ENCODE results near the gene FBL. TPM values are rescaled to one million over a fixed set of nuclear protein-coding genes. Genes with fewer than 3 reads are reported as not detected.
"Not testable (repeated sequence)": the region's sequence is repeated elsewhere in the genome, so short reads cannot be mapped to it uniquely, and the experiment has no call there.

The FBL gene
- total RNA-seq, 3 donors from 2014 or later, result 126 to 200 (median 155) TPM

DNA sequence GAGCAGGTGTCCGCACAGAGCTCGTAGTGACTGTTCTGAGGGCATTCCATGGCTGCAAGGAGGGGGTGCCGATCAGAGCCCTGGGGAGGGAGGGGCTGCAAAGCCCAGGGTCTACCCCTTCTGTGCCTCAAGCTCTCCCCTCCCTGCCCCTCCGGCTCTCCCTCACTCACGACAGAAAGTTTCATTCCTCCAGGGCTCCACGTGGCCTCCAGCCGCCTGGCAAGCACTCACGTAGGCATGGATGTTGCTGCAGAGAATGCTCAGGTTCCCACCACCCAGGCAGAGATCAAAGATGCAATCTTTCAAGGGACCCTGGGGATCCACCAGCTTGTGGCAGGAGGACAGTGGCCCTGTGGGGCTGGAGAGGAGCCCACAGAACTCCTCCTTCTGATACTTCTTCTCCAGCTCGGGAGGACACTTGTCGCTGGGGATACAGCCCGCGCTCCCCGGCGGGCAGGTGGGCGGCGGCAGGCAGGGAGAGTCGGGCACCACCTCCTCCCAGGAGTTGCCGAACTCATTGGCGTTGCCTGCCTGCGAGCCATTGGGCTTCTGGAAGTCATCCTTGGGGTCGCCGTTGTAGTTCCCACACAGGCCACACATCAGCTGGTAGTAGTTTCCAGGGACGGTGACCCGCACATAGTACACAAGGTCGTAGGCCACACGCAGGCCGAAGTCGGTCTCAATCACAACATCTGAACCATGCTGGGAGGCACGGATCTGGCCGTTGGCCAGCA lies 39.8 kb upstream of the FBL start:
- DNase-seq; ATAC-seq; H3K4me1 ChIP-seq (ENCODE audit: low read depth); H3K9me3 ChIP-seq; H3K36me3 ChIP-seq (ENCODE audit: low read depth); intact Hi-C loops (cut with DNase I, micrococcal nuclease); H3K4me3 ChIP-seq: not testable (repeated sequence)

DNA sequence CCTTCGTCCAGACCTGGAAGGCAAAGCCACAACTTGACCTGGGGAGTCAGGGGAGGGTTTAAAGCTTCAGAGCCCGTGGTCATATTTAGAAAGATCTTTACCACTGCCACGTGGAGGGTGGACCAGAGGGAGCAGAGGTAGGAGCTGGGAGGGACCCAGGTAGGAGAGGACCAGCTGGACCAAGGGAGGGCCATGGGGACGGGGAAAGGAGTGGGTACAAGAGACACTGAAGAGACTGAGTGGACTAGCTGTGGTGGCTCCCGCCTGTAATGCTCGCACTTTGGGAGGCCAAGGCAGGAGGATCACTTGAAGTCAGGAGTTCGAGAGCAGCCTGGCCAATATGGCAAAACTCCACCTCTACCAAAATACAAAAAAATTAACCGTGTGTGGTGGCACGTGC lies 38.5 kb upstream of the FBL start:
- H3K4me1 ChIP-seq (ENCODE audit: low read depth); intact Hi-C loops (cut with DNase I, micrococcal nuclease); H3K9me3 ChIP-seq; H3K4me3 ChIP-seq; DNase-seq; H3K36me3 ChIP-seq (ENCODE audit: low read depth); ATAC-seq: not testable (repeated sequence)

DNA sequence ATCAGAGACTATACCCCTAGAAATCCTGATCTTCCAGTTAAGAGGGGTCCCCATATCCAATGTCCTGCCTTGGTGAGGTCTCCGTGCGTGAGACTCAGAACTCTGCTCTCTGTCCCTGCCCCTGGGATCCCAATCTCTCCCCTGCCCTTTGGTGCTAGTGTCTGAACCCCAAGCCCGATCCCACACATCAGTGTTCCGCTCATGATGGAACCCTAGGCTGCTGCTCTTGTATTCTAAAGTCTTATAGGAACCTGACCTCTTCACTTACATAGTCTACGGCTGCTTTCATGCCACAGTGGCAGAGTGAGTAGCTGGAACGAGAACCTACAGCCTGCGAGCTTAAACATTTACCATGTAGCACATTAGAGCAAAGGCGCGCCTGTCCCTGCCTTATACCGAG lies 36.5 kb upstream of the FBL start:
- H3K4me1 ChIP-seq (ENCODE audit: low read depth); H3K36me3 ChIP-seq (ENCODE audit: low read depth); H3K9me3 ChIP-seq; intact Hi-C loops (cut with DNase I, micrococcal nuclease); ATAC-seq; H3K4me3 ChIP-seq; DNase-seq: not testable (repeated sequence)

DNA sequence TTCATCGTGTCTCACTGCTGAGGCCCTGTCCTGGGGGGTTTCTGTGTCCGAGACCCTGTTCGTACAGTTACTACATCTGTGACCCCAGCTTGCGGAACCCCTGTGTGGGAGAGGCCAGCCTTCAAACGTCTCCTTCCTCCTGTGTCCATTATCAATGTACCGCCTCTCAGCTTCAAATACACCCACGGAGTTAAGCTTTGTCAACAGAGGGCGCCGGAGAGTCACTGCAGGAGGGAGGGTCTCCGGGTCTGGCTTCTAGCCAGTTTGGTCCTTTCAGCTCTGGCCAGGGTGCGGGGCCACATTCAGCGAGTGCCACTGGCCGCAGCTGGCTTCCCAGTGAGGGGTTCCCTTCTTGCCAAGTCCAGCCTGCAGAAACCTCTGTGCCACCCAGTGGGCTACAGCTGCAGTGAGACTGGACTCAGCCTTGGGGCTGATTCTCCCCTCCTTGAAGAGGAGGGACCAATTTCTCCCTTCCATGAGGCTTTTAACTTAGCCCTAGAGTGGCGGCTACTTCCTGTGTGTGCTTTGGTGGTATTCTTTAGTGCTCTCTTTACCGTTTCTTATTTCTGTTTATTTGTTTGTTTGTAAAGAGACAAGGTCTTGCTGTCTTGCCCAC lies 35.4 kb upstream of the FBL start:
- H3K4me3 ChIP-seq; intact Hi-C loops (cut with DNase I, micrococcal nuclease); H3K4me1 ChIP-seq (ENCODE audit: low read depth); H3K36me3 ChIP-seq (ENCODE audit: low read depth); H3K9me3 ChIP-seq: not testable (repeated sequence)
- DNase-seq (peak in 1 of 3 donors; percentile 18), ATAC-seq (peak; percentile 76)

DNA sequence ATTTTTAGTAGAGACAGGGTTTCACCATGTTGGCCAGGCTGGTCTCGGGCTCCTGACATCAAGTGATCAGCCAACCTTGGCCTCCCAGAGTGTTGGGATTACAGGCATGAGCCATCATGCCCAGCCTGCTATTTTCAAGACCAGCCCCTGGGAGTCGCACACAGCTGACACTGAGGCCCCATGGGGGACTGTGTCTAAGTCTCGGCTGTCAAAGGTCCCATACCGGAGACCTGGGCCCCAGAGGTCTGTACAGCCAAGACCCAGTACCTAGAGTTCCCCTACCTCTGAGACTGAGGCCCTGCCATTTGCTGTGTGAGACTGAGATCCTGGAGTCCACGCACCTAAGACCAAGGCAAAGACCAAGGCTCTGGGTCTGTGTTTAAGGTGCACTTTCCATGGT lies 34.1 kb upstream of the FBL start:
- ATAC-seq; H3K9me3 ChIP-seq; H3K4me1 ChIP-seq (ENCODE audit: low read depth); H3K36me3 ChIP-seq (ENCODE audit: low read depth); DNase-seq; H3K4me3 ChIP-seq; intact Hi-C loops (cut with DNase I, micrococcal nuclease): not testable (repeated sequence)

DNA sequence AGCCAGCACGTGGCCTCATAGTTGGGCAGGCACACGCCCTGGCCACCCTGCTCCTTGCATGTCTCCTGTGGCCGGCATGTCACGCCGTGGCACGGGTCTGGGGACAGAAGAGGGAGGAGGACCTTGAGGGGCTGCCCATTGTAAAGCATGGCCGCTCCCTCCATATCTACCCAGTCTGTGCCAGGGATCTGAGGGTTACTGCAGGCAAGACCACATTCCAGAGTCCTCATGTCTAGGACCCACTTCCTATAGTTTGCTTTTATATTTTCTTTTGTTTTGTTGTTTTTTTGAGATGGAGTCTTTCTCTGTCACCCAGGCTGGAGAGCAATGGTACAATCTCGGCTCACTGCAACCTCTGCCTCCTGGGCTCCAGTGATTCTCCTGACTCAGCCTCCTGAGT lies 33.6 kb upstream of the FBL start:
- DNase-seq; H3K36me3 ChIP-seq (ENCODE audit: low read depth); H3K4me1 ChIP-seq (ENCODE audit: low read depth); intact Hi-C loops (cut with DNase I, micrococcal nuclease); ATAC-seq; H3K9me3 ChIP-seq; H3K4me3 ChIP-seq: not testable (repeated sequence)

DNA sequence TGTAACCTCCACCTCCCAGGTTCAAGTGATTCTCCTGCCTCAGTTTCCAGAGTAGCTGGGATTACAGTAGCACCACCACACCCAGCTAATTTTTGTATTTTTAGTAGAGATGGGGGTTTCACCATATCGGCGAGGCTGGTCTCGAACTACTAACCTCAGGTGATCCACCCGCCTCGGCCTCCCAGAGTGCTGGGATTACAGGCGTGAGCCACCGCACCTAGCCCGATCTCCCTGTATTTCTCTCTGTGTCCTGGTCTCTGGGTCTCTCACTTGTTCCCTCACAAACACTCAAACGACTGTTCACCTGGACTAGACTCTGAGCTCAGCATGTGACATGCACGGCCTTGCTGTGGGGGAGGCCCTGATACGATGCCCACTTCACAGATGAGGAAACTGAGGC lies 32.7 kb upstream of the FBL start:
- H3K36me3 ChIP-seq (ENCODE audit: low read depth); H3K9me3 ChIP-seq; ATAC-seq; H3K4me3 ChIP-seq; intact Hi-C loops (cut with DNase I, micrococcal nuclease); DNase-seq; H3K4me1 ChIP-seq (ENCODE audit: low read depth): not testable (repeated sequence)

DNA sequence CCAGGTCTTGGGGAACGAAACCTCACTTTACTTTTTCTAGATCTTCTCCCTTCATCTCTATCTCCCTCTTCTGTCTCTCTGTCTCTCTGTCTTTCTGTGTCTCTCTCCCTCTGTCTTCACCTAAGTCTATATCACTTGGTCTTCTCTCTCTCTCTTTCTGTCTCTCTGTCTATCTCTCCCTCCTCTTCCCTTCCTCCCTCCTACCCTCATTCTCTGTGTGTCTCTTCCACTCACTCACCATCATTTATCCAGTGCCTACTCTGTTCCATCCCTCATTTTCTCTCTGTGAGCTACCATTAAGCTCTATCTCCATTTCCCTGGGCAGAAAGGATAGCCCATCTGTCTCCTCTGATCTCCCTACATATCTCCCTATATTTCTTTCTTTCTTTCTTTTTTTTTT lies 32.2 kb upstream of the FBL start:
- ATAC-seq, result no peak
- TF ChIP-seq, protein P1, sequence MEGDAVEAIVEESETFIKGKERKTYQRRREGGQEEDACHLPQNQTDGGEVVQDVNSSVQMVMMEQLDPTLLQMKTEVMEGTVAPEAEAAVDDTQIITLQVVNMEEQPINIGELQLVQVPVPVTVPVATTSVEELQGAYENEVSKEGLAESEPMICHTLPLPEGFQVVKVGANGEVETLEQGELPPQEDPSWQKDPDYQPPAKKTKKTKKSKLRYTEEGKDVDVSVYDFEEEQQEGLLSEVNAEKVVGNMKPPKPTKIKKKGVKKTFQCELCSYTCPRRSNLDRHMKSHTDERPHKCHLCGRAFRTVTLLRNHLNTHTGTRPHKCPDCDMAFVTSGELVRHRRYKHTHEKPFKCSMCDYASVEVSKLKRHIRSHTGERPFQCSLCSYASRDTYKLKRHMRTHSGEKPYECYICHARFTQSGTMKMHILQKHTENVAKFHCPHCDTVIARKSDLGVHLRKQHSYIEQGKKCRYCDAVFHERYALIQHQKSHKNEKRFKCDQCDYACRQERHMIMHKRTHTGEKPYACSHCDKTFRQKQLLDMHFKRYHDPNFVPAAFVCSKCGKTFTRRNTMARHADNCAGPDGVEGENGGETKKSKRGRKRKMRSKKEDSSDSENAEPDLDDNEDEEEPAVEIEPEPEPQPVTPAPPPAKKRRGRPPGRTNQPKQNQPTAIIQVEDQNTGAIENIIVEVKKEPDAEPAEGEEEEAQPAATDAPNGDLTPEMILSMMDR (IDR thresholded peaks at IDR 0.05), result no peak
- DNase-seq, result no peak
- Histone ChIP-seq H3K4me3 (no peak overlapping the region), H3K4me1 (ENCODE audit: low read depth) (no peaks in the 10 kb centered on the region), H3K36me3 (ENCODE audit: low read depth) (no peaks in the 10 kb centered on the region), H3K9me3 (no peaks in the 10 kb centered on the region)
- intact Hi-C loops (cut with DNase I, micrococcal nuclease), result no loop called here

DNA sequence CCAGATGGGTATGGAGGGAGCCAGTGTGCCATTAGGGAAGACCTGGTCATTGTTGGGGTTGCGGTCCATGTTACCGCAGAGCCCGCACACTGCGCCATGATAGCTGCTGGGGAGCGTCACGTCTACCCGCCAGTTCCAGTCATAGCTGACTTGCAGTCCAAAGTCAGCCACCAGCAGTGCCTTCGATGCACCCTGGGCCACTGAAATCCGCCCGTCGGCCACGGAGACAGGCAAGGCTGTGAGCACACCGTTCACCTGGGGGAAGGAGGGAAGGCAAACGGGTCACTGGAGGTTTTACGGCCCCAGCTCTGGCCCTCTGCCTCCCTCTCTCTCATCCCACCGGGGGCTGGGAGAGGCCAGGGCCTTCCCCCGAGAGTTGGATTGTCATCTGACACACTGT lies 31.8 kb upstream of the FBL start:
- H3K4me3 ChIP-seq; H3K4me1 ChIP-seq (ENCODE audit: low read depth); ATAC-seq; H3K36me3 ChIP-seq (ENCODE audit: low read depth); H3K9me3 ChIP-seq; intact Hi-C loops (cut with DNase I, micrococcal nuclease); DNase-seq: not testable (repeated sequence)

DNA sequence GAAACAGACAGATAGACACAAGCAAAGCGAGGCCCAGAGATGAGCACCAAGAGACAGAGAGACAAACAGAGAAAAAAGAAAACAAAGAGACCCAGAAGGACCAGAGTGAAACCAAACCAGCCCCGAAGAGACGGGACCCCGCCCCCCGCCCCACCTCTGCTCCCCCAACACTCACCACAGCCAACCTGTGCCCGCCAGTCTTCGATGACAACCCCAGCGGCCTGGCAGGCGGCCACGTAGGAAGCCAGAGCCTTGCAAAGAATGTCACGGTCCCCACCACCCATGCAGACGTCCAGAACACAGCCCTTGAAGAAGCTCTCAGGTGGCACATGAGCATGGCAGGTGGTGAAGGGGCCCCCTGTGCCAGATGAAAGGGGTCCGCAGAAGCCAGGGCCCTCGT lies 31.3 kb upstream of the FBL start:
- DNase-seq; H3K36me3 ChIP-seq (ENCODE audit: low read depth); H3K4me3 ChIP-seq; H3K4me1 ChIP-seq (ENCODE audit: low read depth); ATAC-seq; intact Hi-C loops (cut with DNase I, micrococcal nuclease); H3K9me3 ChIP-seq: not testable (repeated sequence)

DNA sequence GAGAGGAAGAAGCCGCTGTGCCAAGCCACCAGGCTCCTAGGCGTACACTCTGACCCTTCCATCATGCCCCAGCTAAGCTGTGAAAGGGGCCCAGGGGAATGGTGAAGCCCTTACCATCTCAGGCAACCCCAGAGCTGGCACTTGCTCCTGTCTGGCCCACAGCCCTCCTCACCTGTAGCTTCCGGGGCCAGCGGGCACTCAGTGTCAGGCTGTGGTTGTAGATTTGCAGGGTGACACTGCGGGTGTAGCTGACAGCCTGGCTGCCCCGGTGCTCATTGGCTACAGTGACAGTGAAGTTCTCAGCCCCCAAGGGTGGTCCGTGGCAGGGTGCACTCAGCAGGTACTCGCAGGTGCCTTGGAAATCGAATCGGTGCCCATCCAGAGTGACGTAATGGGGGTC lies 30.3 kb upstream of the FBL start:
- H3K9me3 ChIP-seq; H3K4me3 ChIP-seq; H3K36me3 ChIP-seq (ENCODE audit: low read depth); intact Hi-C loops (cut with DNase I, micrococcal nuclease); H3K4me1 ChIP-seq (ENCODE audit: low read depth); ATAC-seq; DNase-seq: not testable (repeated sequence)

DNA sequence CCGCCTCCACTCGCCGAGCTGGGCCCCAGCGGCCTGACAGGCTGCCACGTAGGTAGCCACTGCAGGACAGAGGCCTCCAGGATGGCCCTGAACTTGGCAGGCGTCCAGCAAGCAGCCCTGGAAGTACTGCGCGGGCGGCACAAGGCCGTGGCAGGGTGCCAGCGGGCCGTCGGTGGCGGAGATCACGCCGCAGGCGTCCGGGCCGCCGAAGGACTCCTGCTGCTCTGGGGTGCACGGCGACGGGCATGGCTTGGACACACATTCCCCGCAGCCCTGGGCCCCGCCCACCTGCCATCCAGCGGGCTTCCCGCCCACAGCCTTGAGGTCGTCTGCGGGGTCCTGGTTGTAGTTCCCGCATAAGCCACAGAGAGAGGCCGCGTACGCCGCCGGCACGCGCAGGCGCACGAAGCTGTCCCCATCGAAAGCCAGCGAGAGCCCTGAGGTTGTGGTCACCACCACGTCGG lies 29.3 kb upstream of the FBL start:
- DNase-seq; ATAC-seq; H3K4me3 ChIP-seq; H3K4me1 ChIP-seq (ENCODE audit: low read depth); intact Hi-C loops (cut with DNase I, micrococcal nuclease); H3K36me3 ChIP-seq (ENCODE audit: low read depth); H3K9me3 ChIP-seq: not testable (repeated sequence)

Data from mucosa of descending colon (tissue), 3 donors.